Activated naive CD8-positive, alpha-beta T cell treated with anti-CD3 and anti-CD28 coated beads, Interleukin-2, amount 10 ng/mL, durations not matched to agents 7 days and 5 days (primary cell): ENCODE data around the gene IER3. TPM values are rescaled to one million over a fixed set of nuclear protein-coding genes. Genes with fewer than 3 reads are reported as not detected.
A peak's percentile ranks its signal among the peaks of the same experiment; 100 is the strongest.
"Not testable (repeated sequence)": the region's sequence is repeated elsewhere in the genome, so short reads cannot be mapped to it uniquely, and the experiment has no call there.

Experiments
- ATAC-seq: fragments of 150-1000 bp; cut with Tn5 transposase; one replicate; pipeline ENCODE4 v1.10.0; 2021; ENCODE audit warnings: low read depth, moderate library complexity
- POLR2A ChIA-PET: fragments of 350-600 bp; sonication (Branson Sonifier 250); formaldehyde crosslinking; loops from one replicate; lab custom pipeline; 2021; ENCODE audit warnings: antibody characterized with exemption; lab: Charles Lee
- DNase-seq: peaks from one replicate; pipeline ENCODE4 v3.0.0; 2021
- H3K27ac Mint-ChIP-seq: one replicate; pipeline ENCODE4 v1.8.0; 2022; ENCODE audit warnings: mild to moderate bottlenecking, mixed read lengths
- H3K27me3 Mint-ChIP-seq: one replicate; pipeline ENCODE4 v1.8.0; 2022; ENCODE audit warnings: mild to moderate bottlenecking, moderate library complexity, mixed read lengths
- H3K36me3 Mint-ChIP-seq: one replicate; pipeline ENCODE4 v1.8.0; 2021; ENCODE audit warnings: mild to moderate bottlenecking, mixed read lengths
- H3K4me1 Mint-ChIP-seq: one replicate; pipeline ENCODE4 v1.8.0; 2021; ENCODE audit warnings: mixed read lengths
- H3K4me3 Mint-ChIP-seq: one replicate; pipeline ENCODE4 v1.8.0; 2022; ENCODE audit warnings: mild to moderate bottlenecking, moderate library complexity, mixed read lengths
- H3K9me3 Mint-ChIP-seq: one replicate; pipeline ENCODE4 v1.8.0; 2021; ENCODE audit warnings: mixed read lengths
- total RNA-seq, 2 experiments: library from RNA; stranded (reverse); gene quantifications; one replicate each; pipeline ENCODE4 v1.2.3, GENCODE V29; 2021

IER3 gene
- total RNA-seq, 2 experiments from 2014 or later: 49.1 to 52.7 TPM

DNA sequence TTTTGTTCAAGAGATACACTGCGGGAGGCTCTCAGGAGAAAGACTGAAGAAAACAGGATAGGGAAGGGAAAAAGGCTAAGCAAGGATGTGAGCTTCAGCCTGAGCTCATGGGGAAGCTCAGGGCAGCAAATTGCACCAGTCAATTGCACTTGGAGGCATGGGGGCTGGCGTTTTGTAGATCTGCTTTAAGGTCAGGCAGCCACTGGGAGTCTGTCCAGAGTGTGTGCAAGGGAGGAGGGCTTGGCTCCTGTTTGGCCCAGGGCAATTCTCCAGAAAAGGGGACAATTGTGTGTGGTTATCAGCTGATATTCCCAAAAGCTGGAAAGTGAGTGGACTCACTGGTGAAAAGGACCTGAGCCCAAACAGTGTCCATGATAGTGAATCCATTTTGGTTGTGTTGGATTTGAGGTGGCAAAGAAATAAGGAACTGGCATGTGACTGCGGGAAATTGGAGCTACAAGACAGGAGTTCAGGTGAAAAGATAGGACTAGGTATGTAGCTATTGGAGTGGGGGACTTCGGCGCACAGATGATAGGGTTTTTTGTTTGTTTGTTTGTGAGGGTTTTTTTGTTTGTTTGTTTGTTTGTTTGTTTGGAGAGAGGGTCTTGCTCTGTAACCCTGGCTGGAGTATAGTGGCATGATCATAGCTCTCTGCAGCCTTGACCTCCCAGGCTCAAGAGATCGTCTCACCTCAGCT is 22.3 kb upstream of the IER3 start:
- peak overlapping the region; percentile 93 for H3K27ac Mint-ChIP-seq
- H3K9me3 Mint-ChIP-seq: no peaks in the 10 kb centered on the region
- peak overlapping the region; percentile 55 for H3K4me3 Mint-ChIP-seq
- no peaks in the 10 kb centered on the region for H3K27me3 Mint-ChIP-seq
- DNase-seq: no peak
- peaks cover 68% of the 10 kb centered on the region for H3K4me1 Mint-ChIP-seq
- H3K36me3 Mint-ChIP-seq: peaks cover 13% of the 10 kb centered on the region
- POLR2A ChIA-PET: interaction anchor here (0.9 to 6.1 kb wide), 9 partner anchors 9 to 27 kb away, joined by 3 to 60 read pairs (median 6); partner anchors contain the start of gene IER3
- no peak for ATAC-seq

GRCh38 chr6:30765495-30765894 is 21.1 kb upstream of the IER3 start:
- not testable (repeated sequence) for H3K4me3 Mint-ChIP-seq, DNase-seq, H3K27ac Mint-ChIP-seq, H3K9me3 Mint-ChIP-seq, ATAC-seq, H3K27me3 Mint-ChIP-seq
- POLR2A ChIA-PET: interaction anchor here (6.1 kb wide), 1 partner anchor 23 kb away, joined by 60 read pairs; no protein-coding TSS in a partner anchor
- Mint-ChIP-seq H3K36me3 (peaks cover 11% of the 10 kb centered on the region), H3K4me1 (peaks cover 62% of the 10 kb centered on the region)

DNA sequence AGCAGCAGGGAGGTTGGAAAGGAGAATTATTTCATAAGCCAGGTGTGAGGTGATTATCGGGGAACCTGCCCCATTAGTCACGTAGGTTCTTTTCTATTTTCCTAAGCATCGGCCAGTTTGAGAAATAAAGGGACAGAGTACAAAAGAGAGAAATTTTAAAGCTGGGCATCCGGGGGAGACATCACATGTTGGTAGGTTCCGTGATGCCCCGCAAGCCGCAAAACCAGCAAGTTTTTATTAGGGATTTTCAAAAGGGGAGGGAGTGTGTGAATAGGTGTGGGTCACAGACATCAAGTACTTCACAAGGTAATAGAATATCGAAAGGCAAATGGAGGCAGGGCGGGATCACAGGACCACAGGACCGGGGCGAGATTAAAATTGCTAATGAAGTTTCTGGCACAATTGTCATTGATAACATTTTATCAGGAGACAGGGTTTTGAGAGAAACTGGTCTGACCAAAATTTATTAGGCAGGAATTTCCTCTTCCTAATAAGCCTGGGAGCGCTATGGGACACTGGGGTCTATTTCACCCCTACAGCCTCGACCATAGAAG is 20.2 kb upstream of the IER3 start:
- POLR2A ChIA-PET: interaction anchor here (0.9 to 1.0 kb wide), 2 partner anchors 18 to 24 kb away, joined by 3 to 4 read pairs; no protein-coding TSS in a partner anchor
- H3K4me3 Mint-ChIP-seq: not testable (repeated sequence)

DNA sequence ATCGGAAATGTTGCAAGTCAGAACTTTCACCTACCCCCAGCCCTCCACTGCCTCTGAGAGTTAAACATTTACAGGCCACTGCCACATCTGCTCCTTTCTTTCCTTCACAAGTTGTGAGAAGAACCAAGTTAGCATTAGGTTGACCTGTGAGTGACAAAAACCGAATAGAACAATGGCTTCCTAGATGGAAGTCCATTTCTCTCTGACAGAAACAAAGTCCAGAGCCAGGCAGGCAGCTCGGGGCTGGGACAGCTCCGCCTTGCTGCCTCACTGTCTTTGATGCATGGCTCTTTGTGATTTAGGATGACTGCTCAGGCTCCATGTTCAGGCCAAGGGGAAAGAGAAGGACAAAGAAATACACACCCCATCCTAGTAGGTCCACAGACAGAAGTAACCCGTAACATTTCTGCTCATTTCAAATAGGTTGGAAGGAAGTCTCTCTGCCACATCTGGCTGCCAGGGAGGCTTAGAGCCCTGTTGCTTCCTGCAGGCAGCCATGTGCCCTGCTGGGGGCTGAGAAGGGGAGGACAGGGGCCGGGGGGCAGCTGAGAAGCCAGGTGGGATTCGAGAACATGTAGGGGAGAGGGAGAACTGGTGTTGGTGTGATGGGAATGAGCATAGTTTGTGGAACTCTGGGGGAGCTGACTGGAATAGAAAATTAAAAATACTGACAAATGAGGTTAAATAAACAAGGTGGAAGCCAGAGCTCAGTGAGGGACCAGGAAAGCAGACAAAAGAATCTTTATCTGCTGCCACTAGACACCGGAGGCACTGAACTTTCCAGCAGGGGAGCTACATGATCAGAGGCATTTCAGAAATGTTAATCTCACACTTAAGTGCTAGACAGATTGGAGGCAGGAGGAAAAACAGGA is 19.5 kb upstream of the IER3 start:
- H3K4me3 Mint-ChIP-seq: peak overlapping the region; percentile 54
- POLR2A ChIA-PET: interaction anchor here (0.6 to 1.0 kb wide), 4 partner anchors 17 to 28 kb away, joined by 3 to 4 read pairs (median 3); partner anchors contain the start of gene IER3

More for the DNA sequence above, 20.2 kb upstream of the IER3 start:
- Mint-ChIP-seq H3K4me1 (peaks cover 54% of the 10 kb centered on the region), H3K27ac (peak overlapping the region; percentile 87), H3K36me3 (peaks cover 15% of the 10 kb centered on the region)
- H3K9me3 Mint-ChIP-seq, DNase-seq, H3K27me3 Mint-ChIP-seq, ATAC-seq: not testable (repeated sequence)

GRCh38 chr6:30763155-30763617 is 18.8 kb upstream of the IER3 start:
- H3K36me3 Mint-ChIP-seq: peaks cover 15% of the 10 kb centered on the region
- DNase-seq: no peak
- POLR2A ChIA-PET: interaction anchor here (0.6 to 1.0 kb wide), 2 partner anchors 19 to 29 kb away, joined by 3 read pairs; partner anchors contain the start of gene IER3
- no peaks in the 10 kb centered on the region for H3K27me3 Mint-ChIP-seq
- peaks cover 3% of the 10 kb centered on the region for H3K9me3 Mint-ChIP-seq
- H3K4me3 Mint-ChIP-seq: no peak overlapping the region
- peak overlapping the region; percentile 87 for H3K27ac Mint-ChIP-seq
- peaks cover 44% of the 10 kb centered on the region for H3K4me1 Mint-ChIP-seq
- no peak for ATAC-seq

More for the DNA sequence above, 19.5 kb upstream of the IER3 start:
- peaks cover 3% of the 10 kb centered on the region for H3K9me3 Mint-ChIP-seq
- H3K27me3 Mint-ChIP-seq: no peaks in the 10 kb centered on the region
- DNase-seq (no peak), ATAC-seq (peak; percentile 25)
- H3K36me3 Mint-ChIP-seq: peaks cover 15% of the 10 kb centered on the region
- H3K27ac Mint-ChIP-seq: peak overlapping the region; percentile 87
- peaks cover 50% of the 10 kb centered on the region for H3K4me1 Mint-ChIP-seq

DNA sequence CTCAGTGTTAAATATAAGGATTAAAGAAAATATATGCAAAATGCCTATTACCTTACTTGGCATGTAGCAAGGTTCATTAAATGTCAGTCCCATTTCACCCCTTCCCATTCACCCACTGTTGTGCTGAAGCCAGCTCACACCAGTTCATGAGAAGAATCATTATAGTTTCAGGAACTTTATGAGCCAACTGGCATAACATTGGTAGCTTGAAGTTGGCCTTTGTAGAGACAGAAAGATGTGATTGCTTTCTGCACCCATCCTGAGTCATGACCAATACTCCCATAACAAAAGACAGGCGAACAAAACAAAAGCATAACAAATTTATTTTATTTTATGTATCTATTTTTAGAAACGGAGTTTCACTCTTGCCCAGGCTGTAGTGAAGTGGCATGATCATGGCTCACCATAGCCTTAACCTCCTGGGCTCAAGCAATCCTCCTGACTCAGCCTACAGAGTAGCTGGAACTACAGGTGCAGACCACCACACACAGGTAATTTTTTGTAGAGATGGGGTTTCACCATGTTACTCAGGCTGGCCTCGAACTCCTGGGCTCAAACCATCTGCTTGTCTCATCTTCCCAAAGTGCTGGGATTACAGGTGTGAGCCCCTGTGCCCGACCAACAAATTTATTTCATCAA is 17.6 kb upstream of the IER3 start:
- H3K36me3 Mint-ChIP-seq: peaks cover 15% of the 10 kb centered on the region
- no peaks in the 10 kb centered on the region for H3K27me3 Mint-ChIP-seq
- no peak for DNase-seq
- POLR2A ChIA-PET: interaction anchor here (0.7 kb wide), 1 partner anchor 13 kb away, joined by 5 read pairs; no protein-coding TSS in a partner anchor
- no peak overlapping the region for H3K27ac Mint-ChIP-seq
- no peak for ATAC-seq
- H3K4me3 Mint-ChIP-seq: no peak overlapping the region
- H3K9me3 Mint-ChIP-seq: peaks cover 3% of the 10 kb centered on the region
- peaks cover 37% of the 10 kb centered on the region for H3K4me1 Mint-ChIP-seq

DNA sequence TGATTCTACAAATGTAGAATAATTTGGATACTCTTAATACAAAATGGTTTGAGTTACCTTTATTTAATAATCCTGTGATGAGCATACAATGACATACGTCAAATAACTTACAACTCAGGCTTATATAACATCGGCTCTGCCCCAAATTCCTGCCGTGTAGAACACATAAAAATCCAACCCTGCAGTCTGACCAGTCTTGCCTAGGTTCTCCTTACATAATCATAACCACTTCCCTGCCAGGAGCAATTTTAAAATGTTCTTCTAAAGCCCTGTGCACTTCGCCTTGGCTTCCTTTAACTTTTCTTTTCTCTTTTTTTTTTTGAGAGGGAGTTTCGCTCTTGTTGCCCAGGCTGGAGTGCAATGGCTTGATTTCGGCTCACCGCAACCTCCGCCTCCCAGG is 16.2 kb upstream of the IER3 start:
- peaks cover 31% of the 10 kb centered on the region for H3K4me1 Mint-ChIP-seq
- ATAC-seq (no peak), DNase-seq (no peak)
- H3K36me3 Mint-ChIP-seq: peaks cover 11% of the 10 kb centered on the region
- H3K9me3 Mint-ChIP-seq: peaks cover 3% of the 10 kb centered on the region
- H3K4me3 Mint-ChIP-seq: no peak overlapping the region
- H3K27ac Mint-ChIP-seq: no peak overlapping the region
- POLR2A ChIA-PET: no interaction called here
- no peaks in the 10 kb centered on the region for H3K27me3 Mint-ChIP-seq

DNA sequence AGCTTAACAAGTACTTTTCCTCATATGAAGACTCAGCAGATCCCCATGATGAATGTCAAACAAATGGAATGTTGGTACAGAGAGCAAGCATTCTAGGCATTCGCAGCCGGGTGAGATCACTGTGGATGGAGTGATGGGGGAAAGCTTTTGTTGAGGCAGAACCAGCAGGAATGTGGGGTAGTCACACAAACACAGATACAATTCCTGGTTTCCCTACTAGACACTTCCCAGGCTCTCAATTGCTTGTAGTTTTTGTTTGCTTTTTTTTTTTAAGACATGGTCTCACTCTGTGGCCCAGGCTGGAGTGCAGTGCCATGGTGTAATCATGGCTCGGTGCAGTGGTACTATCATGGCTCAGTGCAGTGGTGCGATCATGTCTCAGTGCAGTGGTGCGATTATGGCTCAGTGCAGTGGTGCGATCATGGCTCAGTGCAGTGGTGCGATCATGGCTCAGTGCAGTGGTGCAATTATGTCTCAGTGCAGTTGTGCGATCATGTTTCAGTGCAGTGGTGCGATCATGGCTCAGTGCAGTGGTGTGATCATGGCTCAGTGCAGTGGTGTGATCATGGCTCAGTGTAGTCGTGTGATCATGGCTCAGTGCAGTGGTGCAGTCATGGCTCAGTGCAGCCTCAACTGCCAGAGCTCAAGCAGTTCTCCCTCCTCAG is 15.4 kb upstream of the IER3 start:
- no peaks in the 10 kb centered on the region for H3K27me3 Mint-ChIP-seq
- peaks cover 3% of the 10 kb centered on the region for H3K9me3 Mint-ChIP-seq
- no peak overlapping the region for H3K27ac Mint-ChIP-seq
- H3K4me3 Mint-ChIP-seq: no peak overlapping the region
- DNase-seq: no peak
- peaks cover 27% of the 10 kb centered on the region for H3K4me1 Mint-ChIP-seq
- POLR2A ChIA-PET: interaction anchor here (0.9 kb wide), 1 partner anchor 34 kb away, joined by 3 read pairs; no protein-coding TSS in a partner anchor
- peaks cover 10% of the 10 kb centered on the region for H3K36me3 Mint-ChIP-seq
- ATAC-seq: no peak

DNA sequence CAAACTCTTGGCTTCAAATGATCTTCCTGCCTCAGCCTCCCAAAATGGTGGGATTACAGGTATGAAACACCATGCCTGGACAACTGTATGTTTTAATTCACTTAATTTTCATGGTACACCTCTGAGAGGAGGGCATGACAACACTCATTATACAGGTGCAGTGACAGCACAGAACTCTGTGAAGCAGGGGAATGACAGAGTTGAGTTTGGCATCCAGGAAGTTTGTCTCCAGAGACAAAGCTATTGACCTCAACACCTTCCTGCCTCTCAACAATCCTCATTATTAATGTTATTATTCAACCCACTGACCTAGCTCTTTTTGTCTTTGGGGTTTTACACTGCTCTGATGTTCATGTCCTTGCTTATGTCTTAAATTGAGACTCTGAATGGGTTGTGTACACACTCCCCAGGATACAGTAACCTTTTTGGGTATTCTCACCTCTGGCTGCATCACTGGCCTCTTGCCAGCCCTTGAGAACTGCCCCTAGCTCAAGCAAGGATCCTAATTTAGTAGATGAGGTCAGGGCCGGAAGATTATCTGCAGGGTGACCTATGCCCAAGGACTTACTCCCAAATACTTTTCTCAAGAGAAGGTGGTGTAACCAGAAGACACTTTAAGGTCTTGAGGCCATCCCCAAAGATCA is 13.0 kb upstream of the IER3 start:
- H3K27ac Mint-ChIP-seq: no peak overlapping the region
- H3K4me1 Mint-ChIP-seq: peaks cover 11% of the 10 kb centered on the region
- ATAC-seq: no peak

GRCh38 chr6:30756405-30757003 is 12.2 kb upstream of the IER3 start:
- POLR2A ChIA-PET: interaction anchor here (0.6 to 1.6 kb wide), 3 partner anchors 10 to 16 kb away, joined by 3 to 6 read pairs (median 5); no protein-coding TSS in a partner anchor

More for the DNA sequence above, 13.0 kb upstream of the IER3 start:
- POLR2A ChIA-PET: interaction anchor here (1.0 to 1.8 kb wide), 3 partner anchors 9 to 16 kb away, joined by 4 to 7 read pairs (median 5); no protein-coding TSS in a partner anchor
- DNase-seq: no peak
- Mint-ChIP-seq H3K9me3 (peaks cover 3% of the 10 kb centered on the region), H3K27me3 (no peaks in the 10 kb centered on the region), H3K36me3 (peaks cover 4% of the 10 kb centered on the region), H3K4me3 (no peak overlapping the region)

GRCh38 chr6:30754631-30755030 is 10.3 kb upstream of the IER3 start:
- peaks cover 15% of the 10 kb centered on the region for H3K4me1 Mint-ChIP-seq
- POLR2A ChIA-PET: no interaction called here
- H3K27me3 Mint-ChIP-seq: no peaks in the 10 kb centered on the region
- ATAC-seq (no peak), DNase-seq (no peak)
- H3K4me3 Mint-ChIP-seq: no peak overlapping the region
- H3K36me3 Mint-ChIP-seq: no peaks in the 10 kb centered on the region
- no peak overlapping the region for H3K27ac Mint-ChIP-seq
- H3K9me3 Mint-ChIP-seq: no peaks in the 10 kb centered on the region

More at GRCh38 chr6:30756405-30757003, 12.2 kb upstream of the IER3 start:
- H3K27me3 Mint-ChIP-seq, ATAC-seq, H3K4me3 Mint-ChIP-seq, H3K36me3 Mint-ChIP-seq, H3K27ac Mint-ChIP-seq, DNase-seq, H3K9me3 Mint-ChIP-seq: not testable (repeated sequence)
- peaks cover 11% of the 10 kb centered on the region for H3K4me1 Mint-ChIP-seq
